Left ventricle myocardium inferior (tissue), 1 donor: ENCODE results near the gene SASH1. TPM values are rescaled to one million over a fixed set of nuclear protein-coding genes. Genes with fewer than 3 reads are reported as not detected.
"Not testable (repeated sequence)": the region's sequence is repeated elsewhere in the genome, so short reads cannot be mapped to it uniquely, and the experiment has no call there.

Experiments
- DNase-seq: peaks from one replicate; pipeline ENCODE4 v3.0.0-alpha.2; 2020
- H3K27ac ChIP-seq: fragments of 200-600 bp; replicated peaks from 2 replicates; pipeline ENCODE4 v1.8.0; 2021
- H3K27me3 ChIP-seq: fragments of 200-600 bp; 2 replicates; pipeline ENCODE4 v1.8.0; 2021; ENCODE audit warnings: low read depth
- H3K36me3 ChIP-seq: fragments of 200-600 bp; 2 replicates; pipeline ENCODE4 v1.8.0; 2021
- H3K4me1 ChIP-seq: fragments of 200-600 bp; 2 replicates; pipeline ENCODE4 v1.8.0; 2021
- H3K4me3 ChIP-seq: fragments of 200-600 bp; 2 replicates; pipeline ENCODE4 v1.8.0; 2021; ENCODE audit warnings: mild to moderate bottlenecking, moderate library complexity
- H3K9me3 ChIP-seq: fragments of 200-600 bp; replicated peaks from 2 replicates; pipeline ENCODE4 v1.8.0; 2021
- CTCF ChIP-seq: fragments of 200-600 bp; IDR thresholded peaks from 2 replicates; pipeline ENCODE4 v1.8.0; 2021; ENCODE audit warnings: antibody characterized with exemption, mild to moderate bottlenecking, borderline replicate concordance
- intact Hi-C: fragments of 100-400 bp; cut with micrococcal nuclease; formaldehyde crosslinking; loops from one replicate; pipeline ENCODE4 v1.11.0; 2022
- total RNA-seq: library from RNA; stranded (reverse); fragmentation: NEBNext Ultra II Directional; extraction: Animal tissue kit (Norgen Biotek cat#: 25700); gene quantifications from one replicate; pipeline ENCODE4 v1.2.1, GENCODE V29; 2021
- donor health status: DM: no; HTN: yes; CAD: no; lungs with severe emphysema.

The SASH1 gene
- total RNA-seq, 1 donor from 2014 or later, result 22.5 TPM

DNA sequence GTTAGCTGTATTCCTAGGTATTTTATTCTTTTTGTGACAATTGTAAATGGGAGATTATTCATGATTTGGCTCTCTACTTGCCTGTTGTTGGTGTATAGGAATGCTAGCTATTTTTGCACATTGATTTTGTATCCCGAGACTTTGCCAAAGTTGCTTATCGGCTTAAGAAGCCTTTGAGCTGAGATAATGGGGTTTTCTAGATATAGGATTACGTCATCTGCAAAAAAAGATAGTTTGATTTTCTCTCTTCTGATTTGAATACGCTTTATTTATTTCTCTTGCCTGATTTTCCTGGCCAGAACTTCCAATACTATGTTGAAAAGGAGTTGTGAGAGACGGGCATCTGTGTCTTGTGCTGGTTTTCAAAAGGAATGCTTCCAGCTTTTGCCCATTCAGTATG, 241.0 kb downstream of the SASH1 start:
- Histone ChIP-seq H3K27ac (no peak overlapping the region), H3K9me3 (peaks cover 35% of the 10 kb centered on the region), H3K27me3 (peaks cover 4% of the 10 kb centered on the region), H3K4me3 (no peak overlapping the region), H3K4me1 (no peaks in the 10 kb centered on the region), H3K36me3 (no peaks in the 10 kb centered on the region)
- no peak for DNase-seq
- intact Hi-C loops, result no loop called here
- no peak for TF ChIP-seq CTCF

DNA sequence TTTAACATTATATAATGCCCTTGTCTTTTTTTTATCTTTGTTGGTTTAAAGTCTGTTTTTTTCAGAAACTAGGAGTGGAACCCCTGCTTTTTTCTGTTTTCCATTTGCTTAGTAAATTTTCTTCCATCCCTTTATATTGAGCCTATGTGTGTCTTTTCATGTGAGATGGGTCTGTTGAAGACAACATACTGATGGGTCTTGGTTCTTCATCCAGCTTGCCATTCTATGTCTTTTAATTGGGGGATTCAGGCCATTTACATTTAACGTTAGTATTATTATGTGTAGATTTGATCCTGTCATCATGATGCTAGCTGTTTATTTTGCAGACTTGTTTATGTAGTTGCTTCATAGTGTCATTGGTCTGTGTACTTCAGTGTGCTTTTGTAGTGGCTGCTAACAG, 243.0 kb downstream of the SASH1 start:
- H3K4me3 ChIP-seq, DNase-seq, H3K36me3 ChIP-seq, H3K27ac ChIP-seq, intact Hi-C loops, H3K4me1 ChIP-seq, H3K27me3 ChIP-seq: not testable (repeated sequence)
- H3K9me3 ChIP-seq, result peaks cover 49% of the 10 kb centered on the region

- intact Hi-C loops, result no loop called here
- Histone ChIP-seq H3K36me3 (no peaks in the 10 kb centered on the region), H3K4me1 (no peaks in the 10 kb centered on the region), H3K27ac (no peak overlapping the region), H3K4me3 (no peak overlapping the region), H3K9me3 (peaks cover 23% of the 10 kb centered on the region), H3K27me3 (peaks cover 8% of the 10 kb centered on the region)
- TF ChIP-seq CTCF, result no peak
- no peak for DNase-seq
These were observed 248.2 kb downstream of the SASH1 start for GRCh38 chr6:148590883-148591282.

DNA sequence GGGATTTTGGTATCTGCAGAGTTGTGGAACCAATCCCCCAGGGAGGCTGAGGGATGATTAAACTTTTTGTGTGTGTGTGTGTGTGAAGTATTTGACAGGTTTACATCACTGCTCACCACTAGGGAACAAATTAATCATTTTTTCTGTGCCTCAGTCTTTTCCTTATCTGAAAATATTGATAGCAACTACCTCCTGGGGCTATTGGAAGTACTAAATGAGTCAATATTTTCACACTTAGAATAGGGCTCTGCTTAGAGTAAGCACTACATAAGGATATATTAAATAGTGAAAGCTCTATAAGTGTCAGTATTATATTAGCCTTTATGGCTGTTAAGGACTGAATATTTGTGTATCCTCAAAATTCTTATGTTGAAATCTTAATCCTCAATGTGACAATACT, 249.0 kb downstream of the SASH1 start:
- DNase-seq, result no peak
- no peak overlapping the region for H3K27ac ChIP-seq
- H3K36me3 ChIP-seq, result no peaks in the 10 kb centered on the region
- H3K27me3 ChIP-seq, result peaks cover 8% of the 10 kb centered on the region
- peaks cover 16% of the 10 kb centered on the region for H3K9me3 ChIP-seq
- no peak for TF ChIP-seq CTCF
- no peak overlapping the region for H3K4me3 ChIP-seq
- no peaks in the 10 kb centered on the region for H3K4me1 ChIP-seq
- intact Hi-C loops, result no loop called here

GRCh38 chr6:148593130-148593812, 250.6 kb downstream of the SASH1 start:
- no peaks in the 10 kb centered on the region for H3K36me3 ChIP-seq
- no peaks in the 10 kb centered on the region for H3K4me1 ChIP-seq
- peak overlapping the region; percentile 53 for H3K27ac ChIP-seq
- H3K4me3 ChIP-seq, result no peak overlapping the region
- TF ChIP-seq CTCF, result no peak
- peaks cover 4% of the 10 kb centered on the region for H3K27me3 ChIP-seq
- no peak for DNase-seq
- intact Hi-C loops, result no loop called here
- H3K9me3 ChIP-seq, result peaks cover 15% of the 10 kb centered on the region

- peaks cover 12% of the 10 kb centered on the region for H3K9me3 ChIP-seq
- H3K4me3 ChIP-seq, result no peak overlapping the region
- no peak for DNase-seq
These were observed 251.2 kb downstream of the SASH1 start for GRCh38 chr6:148593813-148594170.

More at GRCh38 chr6:148593813-148594170, 251.2 kb downstream of the SASH1 start:
- Histone ChIP-seq H3K36me3 (no peaks in the 10 kb centered on the region), H3K4me1 (no peaks in the 10 kb centered on the region), H3K27ac (peak overlapping the region; percentile 53), H3K27me3 (peaks cover 4% of the 10 kb centered on the region)
- intact Hi-C loops, result no loop called here
- no peak for TF ChIP-seq CTCF
